ENCODE data around the gene RIPOR2. TPM values are rescaled to one million over a fixed set of nuclear protein-coding genes. Genes with fewer than 3 reads are reported as not detected.

The RIPOR2 gene, protein sequence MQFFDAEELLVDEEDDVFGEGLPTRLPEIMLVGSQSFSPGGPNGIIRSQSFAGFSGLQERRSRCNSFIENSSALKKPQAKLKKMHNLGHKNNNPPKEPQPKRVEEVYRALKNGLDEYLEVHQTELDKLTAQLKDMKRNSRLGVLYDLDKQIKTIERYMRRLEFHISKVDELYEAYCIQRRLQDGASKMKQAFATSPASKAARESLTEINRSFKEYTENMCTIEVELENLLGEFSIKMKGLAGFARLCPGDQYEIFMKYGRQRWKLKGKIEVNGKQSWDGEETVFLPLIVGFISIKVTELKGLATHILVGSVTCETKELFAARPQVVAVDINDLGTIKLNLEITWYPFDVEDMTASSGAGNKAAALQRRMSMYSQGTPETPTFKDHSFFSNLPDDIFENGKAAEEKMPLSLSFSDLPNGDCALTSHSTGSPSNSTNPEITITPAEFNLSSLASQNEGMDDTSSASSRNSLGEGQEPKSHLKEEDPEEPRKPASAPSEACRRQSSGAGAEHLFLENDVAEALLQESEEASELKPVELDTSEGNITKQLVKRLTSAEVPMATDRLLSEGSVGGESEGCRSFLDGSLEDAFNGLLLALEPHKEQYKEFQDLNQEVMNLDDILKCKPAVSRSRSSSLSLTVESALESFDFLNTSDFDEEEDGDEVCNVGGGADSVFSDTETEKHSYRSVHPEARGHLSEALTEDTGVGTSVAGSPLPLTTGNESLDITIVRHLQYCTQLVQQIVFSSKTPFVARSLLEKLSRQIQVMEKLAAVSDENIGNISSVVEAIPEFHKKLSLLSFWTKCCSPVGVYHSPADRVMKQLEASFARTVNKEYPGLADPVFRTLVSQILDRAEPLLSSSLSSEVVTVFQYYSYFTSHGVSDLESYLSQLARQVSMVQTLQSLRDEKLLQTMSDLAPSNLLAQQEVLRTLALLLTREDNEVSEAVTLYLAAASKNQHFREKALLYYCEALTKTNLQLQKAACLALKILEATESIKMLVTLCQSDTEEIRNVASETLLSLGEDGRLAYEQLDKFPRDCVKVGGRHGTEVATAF
- total RNA-seq (10 to 100 TPM in 1 of 9 donors, 1 to 10 TPM in 8; 2.7 to 14.2 (median 4.6) TPM), polyA plus RNA-seq (1 to 10 TPM in 1 of 2 donors, under 1 TPM in 1; 0.76 to 1.9 TPM)
- long read RNA-seq, donor 1, partial matches to known transcripts, result 0 of 2 reads
- long read RNA-seq, donor 1, other reads (novel, unspliced or antisense), result 0 of 2 reads
- long read RNA-seq, donor 2, partial matches to known transcripts, result 0 of 10 reads
- long read RNA-seq, donor 2, other reads (novel, unspliced or antisense), result 2 of 10 reads
- long read RNA-seq, donor 3, partial matches to known transcripts, result 1 of 4 reads
- long read RNA-seq, donor 3, other reads (novel, unspliced or antisense), result 2 of 4 reads

DNA sequence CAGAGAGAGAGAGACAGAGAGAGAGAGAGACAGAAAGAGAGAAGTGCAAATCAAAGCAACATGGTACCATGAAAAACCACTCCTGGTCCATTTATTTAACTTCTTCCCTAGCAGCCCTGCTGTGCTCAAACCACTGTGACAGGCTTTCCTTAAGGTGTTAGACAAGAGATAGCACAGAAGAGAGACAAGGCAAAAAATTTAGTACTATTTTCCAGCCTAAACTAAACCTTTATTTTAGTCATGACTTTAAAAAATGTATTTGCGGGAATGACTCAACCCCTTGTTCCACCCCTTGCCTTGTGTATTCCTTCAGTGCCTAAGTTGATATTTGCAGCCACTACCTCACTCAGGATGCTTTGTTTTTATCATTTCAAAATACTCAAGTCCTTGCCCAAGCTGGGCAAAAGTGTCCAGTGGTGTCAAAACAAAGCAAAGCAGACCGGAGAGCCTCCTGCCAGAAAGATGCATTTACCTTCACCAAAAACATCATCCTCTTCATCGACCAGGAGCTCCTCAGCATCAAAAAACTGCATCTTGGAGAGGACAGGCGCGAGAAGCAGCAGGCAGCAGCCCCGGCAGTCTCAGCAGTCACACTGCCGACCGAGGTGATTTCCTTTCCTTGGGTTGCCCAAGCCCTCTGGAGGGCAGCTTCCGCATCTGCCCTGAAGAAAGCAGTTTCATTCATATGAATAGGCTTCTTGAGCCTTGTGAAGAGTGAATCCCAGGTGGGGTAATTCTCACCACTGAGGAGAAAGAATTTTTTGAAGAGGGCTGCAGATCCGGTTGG, at the start of gene RIPOR2:
TSS of gene RIPOR2 (minus strand) at position 595 of the 787 bp plus-strand sequence. CDS start at position 533, 62 bp downstream.
- Histone ChIP-seq H3K27me3 (no peaks in the 10 kb centered on the region), H3K4me3 (peak within 1 kb of the TSS in 3 of 12 donors; percentile 8 to 58 (median 30)), H3K27ac (peak within 1 kb of the TSS in 1 of 12 donors; percentile 83), H3K9me3 (no peaks in the 10 kb centered on the region), H3K4me1 (peaks cover 5 to 58% (median 15%) of the 10 kb centered on the region in 12 donors), H3K36me3 (no peaks in the 10 kb centered on the region)
- 62 to 77% (median 71%) methylated on average over 9 to 10 of the region's 10 CpGs for WGBS, 4 donors
- intact Hi-C loops (cut with DNase I), result loop anchor here in 1 of 10 donors (10.0 kb wide), 1 partner anchor 81 kb away; no protein-coding TSS in a partner anchor
- peak in 1 of 4 donors; percentile 26 for ATAC-seq
- peak in 4 of 5 donors; percentile 36 to 69 (median 38) for DNase-seq
- TF ChIP-seq POLR2A (IDR thresholded peaks at IDR 0.05) (no peak), CTCF (IDR thresholded peaks at IDR 0.05) (no peak)

DNA sequence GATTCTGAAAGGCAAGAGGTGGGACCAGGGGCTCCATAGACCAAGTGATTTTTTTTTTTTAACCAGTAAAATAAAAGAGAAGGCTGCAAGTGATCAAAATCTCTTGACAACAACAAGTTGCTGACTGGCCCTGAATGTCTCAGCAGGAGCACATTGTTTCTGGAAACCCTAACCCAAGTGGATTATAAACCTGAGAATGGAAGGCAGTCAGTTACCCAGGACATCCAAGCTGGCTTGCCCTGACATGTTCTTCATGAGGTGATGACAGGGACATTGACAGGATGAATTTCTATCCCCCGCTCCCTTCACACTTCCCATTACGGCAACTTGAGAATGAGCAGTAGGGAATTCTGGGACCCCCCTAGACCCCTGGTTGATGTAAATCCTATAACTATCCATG, 49.6 kb upstream of the RIPOR2 start:
- 68 to 87% (median 74%) methylated on average over 2 of the region's 2 CpGs for WGBS, 4 donors
- no peak for DNase-seq
- no peak overlapping the region for H3K27ac ChIP-seq
- intact Hi-C loops (cut with DNase I), result no loop called here
- H3K4me3 ChIP-seq, result no peak overlapping the region
- TF ChIP-seq CTCF (IDR thresholded peaks at IDR 0.05), result no peak
- TF ChIP-seq POLR2A (IDR thresholded peaks at IDR 0.05), result no peak
- no peak for ATAC-seq
- H3K9me3 ChIP-seq, result peaks cover 0 to 12% (median 0%) of the 10 kb centered on the region in 12 donors
- H3K27me3 ChIP-seq, result no peaks in the 10 kb centered on the region
- H3K4me1 ChIP-seq, result peaks cover 0 to 12% (median 7%) of the 10 kb centered on the region in 12 donors
- no peaks in the 10 kb centered on the region for H3K36me3 ChIP-seq

DNA sequence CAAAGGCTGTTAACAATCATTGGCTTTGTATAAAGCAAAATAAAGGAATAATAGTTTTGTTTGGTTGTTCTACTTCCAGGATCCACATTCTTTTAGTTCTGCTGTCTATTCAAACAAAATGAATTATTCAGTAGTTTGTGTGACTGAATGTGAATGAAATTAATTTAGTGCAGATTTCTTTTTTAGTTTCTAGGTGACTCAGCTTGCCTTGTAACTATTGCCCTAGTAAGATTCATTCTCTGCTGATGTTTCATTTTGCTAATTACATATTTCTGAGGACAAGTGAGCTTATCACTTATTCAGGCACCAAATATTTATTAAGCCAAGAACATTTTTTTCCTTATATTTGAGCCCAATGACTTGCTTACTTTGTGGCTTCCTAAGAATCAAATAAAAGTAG, 46.5 kb upstream of the RIPOR2 start:
- intact Hi-C loops (cut with DNase I), result no loop called here
- Histone ChIP-seq H3K36me3 (no peaks in the 10 kb centered on the region), H3K4me3 (no peak overlapping the region), H3K9me3 (peaks cover 0 to 4% (median 0%) of the 10 kb centered on the region in 12 donors), H3K27me3 (no peaks in the 10 kb centered on the region), H3K4me1 (peaks cover 0 to 22% (median 7%) of the 10 kb centered on the region in 12 donors), H3K27ac (no peak overlapping the region)
- DNase-seq, result no peak
- TF ChIP-seq POLR2A (IDR thresholded peaks at IDR 0.05) (no peak), CTCF (IDR thresholded peaks at IDR 0.05) (no peak)
- no peak for ATAC-seq
